Measurements from ENCODE around the gene EFHD2.
A peak's percentile ranks its signal among the peaks of the same experiment; 100 is the strongest.
"Not testable (repeated sequence)": the region's sequence is repeated elsewhere in the genome, so short reads cannot be mapped to it uniquely, and the experiment has no call there.

The EFHD2 gene

GRCh38 chr1:15412843-15413242 lies 3.2 kb downstream of the EFHD2 start:
- no peak for DNase-seq

DNA sequence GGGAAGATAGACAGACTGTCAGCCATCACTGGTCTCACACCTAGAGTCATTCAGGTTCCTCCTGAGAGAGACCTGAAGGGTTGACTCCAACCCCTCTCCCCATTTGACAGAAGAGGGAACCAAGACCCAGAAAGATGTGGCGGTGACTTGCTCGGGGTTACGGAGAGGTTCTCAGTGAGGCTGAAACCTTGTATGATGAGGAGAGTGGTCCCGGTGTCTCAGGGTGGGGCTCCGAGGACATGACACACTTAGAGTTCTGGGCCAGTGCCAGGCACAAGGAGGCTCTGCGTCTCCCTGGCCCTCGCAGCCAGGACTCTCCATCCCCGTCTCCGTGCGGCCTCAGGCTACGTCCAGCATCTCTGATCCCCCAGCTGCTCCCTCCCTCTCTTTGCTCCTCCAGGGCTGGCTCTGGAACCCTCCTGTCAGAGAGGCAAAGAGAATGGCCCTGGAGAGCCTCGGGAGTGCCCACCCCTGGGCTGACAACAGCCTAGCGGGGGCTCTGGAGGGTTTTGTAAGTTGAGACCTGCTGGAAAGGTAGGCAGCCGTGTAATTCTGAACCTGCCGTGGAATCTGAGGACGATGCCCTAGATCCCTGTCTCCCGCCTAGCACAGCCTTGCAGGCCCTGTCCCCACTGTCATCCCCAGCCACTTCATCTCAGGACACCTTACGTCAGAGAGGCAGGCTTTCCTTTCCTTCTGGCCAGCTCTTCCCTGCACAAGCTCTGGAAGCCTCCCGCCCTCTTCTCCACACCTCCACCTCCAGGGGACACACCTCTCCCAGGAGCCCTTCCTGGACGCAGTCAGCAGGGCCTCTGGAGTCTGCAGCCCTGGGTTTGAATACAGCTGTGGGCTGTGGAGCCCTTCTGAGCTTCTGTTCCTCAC lies 4.1 kb downstream of the EFHD2 start:
- DNase-seq: no peak

DNA sequence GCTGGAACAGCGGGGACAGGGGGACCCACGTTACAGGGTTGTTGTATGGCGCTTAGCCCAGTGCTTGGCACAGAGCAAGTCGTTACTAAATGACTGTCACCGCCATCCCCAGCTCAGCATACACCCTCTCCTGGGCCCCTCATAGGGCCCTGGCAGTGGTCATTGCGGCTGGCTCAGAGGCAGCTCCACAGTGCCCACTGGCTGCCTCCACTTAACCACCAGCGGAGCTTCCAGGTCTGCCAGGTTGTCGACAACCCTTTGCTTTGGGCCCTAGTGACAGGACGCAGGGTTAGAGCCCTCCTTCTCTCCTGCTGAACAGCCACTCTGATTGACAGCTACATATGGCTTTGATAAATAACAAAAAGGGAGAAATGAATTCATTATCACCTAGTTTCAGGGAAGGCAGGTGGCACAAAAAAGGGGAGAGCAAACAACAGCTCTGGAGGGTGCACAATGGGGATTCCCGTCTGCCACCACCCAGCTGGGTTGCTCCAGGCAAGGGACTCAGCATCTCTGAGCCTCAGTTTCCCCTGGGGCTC lies 4.8 kb downstream of the EFHD2 start:
- no peak for DNase-seq

- peak; percentile 82 for DNase-seq
Measured at GRCh38 chr1:15417059-15417934, 7.6 kb downstream of the EFHD2 start.

- DNase-seq: no peak
Measured at GRCh38 chr1:15418806-15419515, 9.3 kb downstream of the EFHD2 start.

- no peak for DNase-seq
Measured at GRCh38 chr1:15420853-15421465, 11.3 kb downstream of the EFHD2 start.

DNA sequence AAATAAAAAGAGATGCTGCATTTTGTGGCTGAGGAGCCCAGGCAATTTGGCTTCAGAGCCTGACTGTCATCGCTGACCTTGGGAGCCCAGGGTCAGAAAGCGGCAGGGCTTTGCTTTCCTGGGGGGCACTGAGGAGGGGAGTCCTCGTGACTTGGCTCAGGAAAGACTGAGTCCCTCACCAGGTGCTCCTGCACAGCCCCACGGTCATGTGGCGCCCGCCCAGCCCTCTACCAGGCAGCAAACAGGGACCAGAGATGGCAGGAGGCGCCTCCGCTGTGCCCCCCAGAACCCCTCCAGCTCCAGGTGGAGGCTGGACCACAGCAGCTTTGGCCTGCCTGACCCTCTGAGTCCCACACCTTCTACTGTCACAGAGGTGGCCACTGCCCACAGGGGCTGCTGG lies 13.2 kb downstream of the EFHD2 start:
- DNase-seq: no peak

- no peak for DNase-seq
Measured at GRCh38 chr1:15423355-15424077, 13.8 kb downstream of the EFHD2 start.

- DNase-seq: no peak
Measured at GRCh38 chr1:15424146-15424667, 14.5 kb downstream of the EFHD2 start.

DNA sequence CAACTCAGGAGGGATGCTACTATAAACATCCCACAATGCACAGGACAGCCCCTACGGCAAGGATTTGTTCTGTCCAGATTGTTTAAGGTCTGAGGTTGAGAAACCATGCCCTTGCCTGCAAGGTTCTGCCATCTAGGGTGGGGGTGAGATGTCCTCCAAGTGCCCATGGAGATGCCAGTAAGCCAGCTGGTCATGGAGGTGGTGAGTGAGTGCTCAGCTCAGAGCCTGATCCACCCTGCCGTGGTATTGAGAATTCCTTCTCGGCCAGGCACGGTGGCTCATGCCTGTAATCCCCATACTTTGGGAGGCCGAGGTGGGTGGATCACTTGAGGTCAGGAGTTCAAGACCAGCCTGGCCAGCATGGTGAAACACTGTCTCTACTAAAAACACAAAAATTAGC lies 15.3 kb downstream of the EFHD2 start:
- DNase-seq: no peak

GRCh38 chr1:15425521-15425920 lies 15.8 kb downstream of the EFHD2 start:
- no peak for DNase-seq

- DNase-seq: no peak
Measured at GRCh38 chr1:15425958-15426357, 16.3 kb downstream of the EFHD2 start.

DNA sequence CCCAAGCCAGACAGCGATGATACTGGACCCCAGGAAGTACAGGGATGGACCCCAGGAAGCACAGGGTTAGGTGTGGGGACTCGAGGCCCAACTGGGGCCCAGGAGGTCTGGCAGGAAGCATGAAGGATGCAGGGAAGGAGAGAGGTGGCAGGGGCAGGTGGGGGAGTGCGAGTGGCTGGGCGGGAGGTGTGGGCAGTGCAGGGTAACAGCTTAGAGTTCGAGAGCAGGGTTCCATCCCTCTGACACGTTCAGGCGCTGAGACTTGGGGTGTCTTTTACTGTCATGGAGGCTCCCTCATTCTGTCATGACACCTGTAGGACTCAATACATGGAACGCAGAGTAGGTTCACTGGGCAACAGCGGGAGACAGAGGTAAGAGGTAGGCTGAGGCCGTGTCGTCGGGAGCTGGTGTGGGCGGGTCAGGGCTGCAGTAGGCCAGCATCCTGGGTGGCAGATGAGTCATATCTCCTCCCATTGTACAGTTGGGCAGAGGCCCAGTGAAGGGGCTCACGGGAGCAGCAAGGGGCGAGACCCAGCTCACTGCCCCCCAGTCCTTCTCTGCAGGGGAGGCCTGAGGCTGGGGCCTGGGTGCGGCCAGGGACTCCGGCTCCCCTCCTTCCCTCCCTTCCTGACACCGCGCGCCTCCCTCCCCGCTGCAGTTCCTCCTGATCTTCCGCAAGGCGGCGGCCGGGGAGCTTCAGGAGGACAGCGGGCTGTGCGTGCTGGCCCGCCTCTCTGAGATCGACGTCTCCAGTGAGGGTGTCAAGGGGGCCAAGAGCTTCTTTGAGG lies 17.0 kb downstream of the EFHD2 start:
- no peak for DNase-seq

GRCh38 chr1:15427280-15427666 lies 17.6 kb downstream of the EFHD2 start:
- no peak for DNase-seq

GRCh38 chr1:15428252-15428651 lies 18.6 kb downstream of the EFHD2 start:
- DNase-seq: not testable (repeated sequence)

DNA sequence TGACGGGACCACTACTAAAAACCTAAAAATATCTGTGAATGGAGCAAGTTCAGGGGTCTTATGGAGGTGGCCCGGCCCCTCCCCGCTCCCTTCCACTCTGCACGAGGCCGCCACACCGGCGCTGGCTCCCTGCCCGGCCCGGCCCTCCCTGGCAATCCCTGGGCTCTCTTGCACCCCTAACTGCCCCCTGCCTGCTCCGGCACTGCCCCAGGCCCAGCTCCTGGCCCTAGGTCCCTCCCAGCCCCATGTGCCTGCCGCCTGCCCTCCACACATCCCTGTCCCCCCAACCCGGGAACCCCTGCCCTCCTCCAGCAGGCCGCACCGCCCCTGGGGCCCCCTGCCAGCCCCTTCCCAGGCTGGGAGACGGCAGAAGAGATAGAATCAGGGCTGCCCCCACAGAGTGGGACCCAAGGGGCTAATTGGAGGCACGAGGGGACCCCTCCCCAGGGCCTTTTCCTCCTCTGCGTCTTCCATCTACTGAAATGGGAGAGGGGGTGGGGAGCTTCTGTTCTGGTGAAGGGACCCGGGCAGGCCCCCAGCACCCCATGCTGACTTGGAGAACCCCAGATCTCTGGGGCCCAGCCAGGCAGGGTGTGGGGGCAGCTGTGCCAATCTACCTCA lies 19.2 kb downstream of the EFHD2 start:
- DNase-seq: no peak

GRCh38 chr1:15429701-15430149 lies 20.0 kb downstream of the EFHD2 start:
- DNase-seq: no peak

DNA sequence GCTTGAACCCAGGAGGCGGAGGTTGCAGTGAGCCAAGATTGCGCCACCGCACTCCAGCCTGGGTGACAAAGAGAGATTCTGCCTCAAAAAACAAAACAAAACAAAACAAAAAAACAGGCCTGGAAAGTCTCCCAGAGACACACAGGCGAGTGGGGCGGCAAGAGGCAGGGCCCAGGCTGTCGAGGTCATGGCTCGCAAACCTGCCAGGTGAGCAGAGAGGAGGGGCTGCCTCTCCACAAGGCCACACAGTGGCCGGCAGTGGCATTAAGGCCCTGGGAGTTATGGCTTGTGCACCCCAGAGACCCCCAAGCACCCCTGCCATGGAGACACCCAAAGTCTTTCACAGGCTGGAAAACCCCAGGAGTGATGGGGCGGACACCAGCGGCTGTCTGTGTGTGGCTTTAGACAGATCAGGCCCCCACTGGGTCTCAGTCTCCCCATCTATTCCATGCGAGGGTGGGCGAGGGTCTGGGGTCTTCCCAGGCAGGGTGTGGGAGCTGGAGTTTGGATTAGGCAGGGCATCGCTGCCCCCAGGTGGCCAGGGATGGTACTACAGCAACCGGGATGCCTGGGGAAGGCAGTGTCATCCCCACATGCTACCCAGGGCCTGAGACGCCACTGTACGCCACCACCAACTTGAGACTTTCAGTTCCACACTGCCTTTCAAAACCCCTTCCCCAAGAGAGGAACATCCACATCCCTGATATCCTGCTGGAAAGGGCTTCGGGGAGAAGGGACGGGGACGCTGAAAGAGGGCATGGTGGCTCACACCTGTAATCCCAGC lies 21.3 kb downstream of the EFHD2 start:
- peak; percentile 63 for DNase-seq

DNA sequence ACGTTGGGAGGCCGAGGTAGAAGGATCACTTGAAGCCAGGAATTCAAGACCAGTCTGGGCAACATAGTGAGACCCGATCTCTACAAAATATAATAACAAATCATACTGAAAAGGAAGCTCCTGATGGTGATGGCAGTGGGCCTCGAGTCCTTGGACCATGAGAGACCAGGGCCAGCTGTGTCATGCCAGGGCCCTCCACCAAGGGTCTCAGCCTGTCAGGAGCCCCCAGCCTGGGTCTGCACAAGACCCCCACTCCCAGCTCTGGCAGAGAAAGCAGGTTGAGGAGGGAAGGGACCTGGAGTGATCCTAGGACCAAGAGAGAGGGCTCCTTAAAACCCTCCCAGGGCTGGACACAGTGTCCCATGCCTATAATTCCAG lies 21.9 kb downstream of the EFHD2 start:
- DNase-seq: no peak
